T-helper 22 cell (primary cell): ENCODE measurements around the gene ANO5.
"Not testable (repeated sequence)": the region's sequence is repeated elsewhere in the genome, so short reads cannot be mapped to it uniquely, and the experiment has no call there.

Experiments used
- DNase-seq: peaks from one replicate; pipeline ENCODE4 v3.0.0-alpha.2; 2020; ENCODE audit warnings: low read depth

The ANO5 gene

DNA sequence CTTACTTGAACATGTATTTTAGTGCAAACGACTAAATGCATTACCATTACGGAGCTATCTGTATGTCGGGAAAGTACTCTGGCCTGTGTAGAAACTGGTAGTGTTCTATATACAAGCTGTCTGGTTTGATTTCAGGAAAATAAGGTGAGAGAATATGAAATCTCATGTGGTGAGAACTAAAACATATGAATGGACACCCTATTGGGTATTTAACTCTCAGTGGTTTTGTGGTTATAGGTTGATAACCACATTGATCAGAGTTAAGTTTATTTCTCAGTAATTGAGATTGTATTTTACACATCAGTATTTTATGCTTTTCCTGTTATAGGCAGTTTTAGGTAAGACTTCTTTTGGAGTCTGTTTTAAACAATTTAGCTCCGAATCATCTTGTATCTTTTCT lies 10.4 kb downstream of the ANO5 start:
- DNase-seq, result no peak

DNA sequence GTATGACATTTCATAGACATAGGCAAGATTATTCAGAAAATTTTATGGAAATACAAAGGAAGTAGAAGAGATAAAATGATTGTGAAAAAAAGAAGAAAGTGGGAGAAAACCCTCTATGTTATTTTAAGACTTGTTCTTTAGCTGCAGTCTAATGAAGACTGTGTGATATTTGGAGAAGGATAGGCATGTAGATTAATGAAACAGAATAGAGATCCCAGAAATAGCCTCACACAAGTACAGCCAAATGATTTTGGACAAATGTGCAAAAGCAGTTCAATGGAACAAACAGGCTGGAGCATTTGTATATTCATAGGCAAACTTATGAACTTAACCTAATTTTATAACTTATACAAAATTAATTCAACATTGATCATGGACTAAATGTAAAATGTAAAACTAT lies 14.3 kb downstream of the ANO5 start:
- no peak for DNase-seq

DNA sequence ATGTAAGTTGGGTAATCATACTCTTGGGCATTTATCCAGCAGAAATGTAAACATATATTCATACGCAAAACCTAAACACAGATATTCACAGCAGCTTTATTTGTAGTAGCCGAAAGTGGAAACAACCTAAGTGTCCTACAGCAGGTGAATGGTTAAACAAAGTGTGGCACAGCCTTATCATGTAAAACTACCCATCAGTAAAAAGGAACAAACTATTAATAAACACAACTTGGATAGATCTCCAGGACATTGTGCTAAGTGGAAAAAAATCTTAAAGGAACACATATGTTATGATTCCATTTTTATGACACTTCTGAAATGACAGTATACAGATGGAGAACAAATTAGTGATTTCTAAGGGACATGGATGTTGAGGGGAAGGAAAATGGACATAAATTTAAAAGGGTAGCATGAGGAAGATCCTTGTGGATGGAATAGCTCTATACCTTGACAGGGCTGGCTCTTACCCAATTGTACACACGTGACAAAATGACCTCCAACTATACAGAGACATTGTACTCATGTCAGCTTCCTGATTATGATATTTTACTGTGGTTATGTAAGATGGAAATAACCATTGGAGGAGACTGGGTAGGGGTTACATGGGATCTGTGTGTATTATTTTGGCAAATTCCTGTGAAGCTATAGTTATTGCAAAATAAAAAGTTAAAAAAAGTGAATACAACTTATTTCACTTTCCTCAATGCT lies 15.4 kb downstream of the ANO5 start:
- no peak for DNase-seq

DNA sequence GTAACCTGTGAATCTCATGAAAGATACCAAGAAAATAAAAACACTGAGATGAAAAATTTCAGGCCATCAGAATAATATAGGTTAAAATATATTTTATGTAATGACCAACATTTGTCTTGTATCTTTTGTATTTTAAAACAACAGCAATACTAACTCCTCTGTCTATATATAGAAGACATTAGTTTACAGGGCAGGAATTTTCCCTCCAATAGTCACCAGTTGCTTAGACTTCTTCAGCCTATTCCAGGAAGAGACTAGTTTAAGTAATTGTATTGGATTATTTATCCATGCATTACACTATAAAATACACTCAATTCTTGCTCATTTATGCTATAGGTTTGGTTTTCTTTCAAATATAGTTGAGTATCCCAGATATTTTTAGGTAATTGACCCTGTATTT lies 24.1 kb downstream of the ANO5 start:
- DNase-seq, result no peak

DNA sequence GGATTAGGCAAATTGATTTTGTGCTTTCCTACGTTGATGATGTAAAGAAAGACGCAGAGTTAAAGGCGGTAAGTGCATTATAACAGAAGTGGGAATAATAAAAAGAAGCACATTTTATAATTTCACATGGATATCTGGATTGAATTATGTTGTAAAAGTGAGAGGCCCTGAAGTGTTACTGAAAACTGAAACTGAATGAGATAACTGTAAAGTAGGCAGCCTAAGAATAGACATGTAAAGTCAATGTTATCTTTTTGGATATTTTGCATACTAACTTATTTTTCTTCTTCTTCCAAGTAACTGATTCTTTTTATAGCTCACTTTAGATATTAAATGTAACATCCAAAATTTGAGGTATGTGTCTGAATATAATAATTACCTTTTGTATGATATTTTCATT lies 28.3 kb downstream of the ANO5 start:
- DNase-seq, result no peak

DNA sequence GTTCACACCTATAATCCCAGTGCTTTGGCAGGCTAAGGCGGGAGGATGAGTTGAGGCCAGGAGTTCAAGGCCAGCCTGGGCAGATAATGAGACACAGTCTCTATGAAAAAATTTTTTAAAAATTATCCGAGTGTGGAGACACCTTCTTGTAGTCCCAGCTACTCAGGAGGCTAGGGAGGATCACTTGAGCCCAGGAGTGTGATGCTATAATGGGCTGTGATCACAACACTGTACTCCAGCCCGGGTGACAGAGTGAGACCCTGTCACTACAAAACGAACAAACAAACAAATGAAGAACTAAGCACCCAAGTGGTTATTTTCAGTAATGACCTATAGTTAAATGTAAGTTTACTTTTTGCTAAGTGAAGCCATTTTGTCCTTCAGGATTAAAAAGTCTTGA lies 32.3 kb downstream of the ANO5 start:
- DNase-seq, result no peak

DNA sequence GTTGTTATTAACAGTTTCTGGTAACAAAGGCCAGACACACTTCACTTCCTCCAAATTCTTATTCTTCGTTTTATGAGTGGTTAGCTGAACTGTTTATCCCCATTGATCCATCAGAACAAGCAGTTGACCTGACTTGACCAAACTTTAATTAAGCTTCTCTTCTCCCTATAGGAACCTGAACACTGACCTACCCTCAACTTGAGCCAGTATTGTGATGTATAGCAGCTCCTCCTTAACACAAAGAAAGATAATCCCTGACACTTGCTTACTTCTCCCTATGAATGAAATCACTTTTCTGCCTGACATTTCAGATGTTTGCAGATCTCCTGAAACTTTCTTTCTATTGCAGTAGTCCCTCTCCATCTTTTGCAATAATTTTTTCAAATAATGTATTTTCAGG lies 41.9 kb downstream of the ANO5 start:
- no peak for DNase-seq

DNA sequence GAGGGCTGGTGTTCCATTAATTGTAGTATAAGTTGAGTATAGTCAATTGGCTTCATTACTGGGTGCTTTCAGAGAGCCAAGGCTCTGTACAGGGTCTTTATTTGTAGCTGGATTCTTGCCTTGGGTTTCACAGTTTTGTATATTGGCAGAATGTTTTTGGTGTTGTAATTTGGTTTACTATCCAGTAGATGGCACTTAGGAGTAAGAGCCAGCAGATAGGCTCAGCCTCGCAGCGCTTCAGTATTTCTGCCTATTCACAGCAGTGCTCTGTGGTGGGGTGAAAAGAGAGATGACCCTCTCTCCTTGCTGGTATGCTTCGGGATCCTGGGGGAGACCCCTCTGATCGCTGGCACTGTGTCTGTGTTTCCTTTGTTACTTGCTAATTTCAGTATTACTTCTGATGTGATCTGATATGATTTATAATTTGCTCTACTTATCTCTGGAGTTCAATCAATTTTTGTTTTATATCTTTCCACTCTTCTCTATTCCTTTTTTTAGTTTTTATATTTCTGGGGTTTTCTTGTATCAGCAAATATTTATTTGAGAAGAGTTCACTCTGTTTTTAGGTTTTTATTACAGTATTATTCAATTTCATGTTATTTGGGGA lies 52.2 kb downstream of the ANO5 start:
- DNase-seq, result no peak

DNA sequence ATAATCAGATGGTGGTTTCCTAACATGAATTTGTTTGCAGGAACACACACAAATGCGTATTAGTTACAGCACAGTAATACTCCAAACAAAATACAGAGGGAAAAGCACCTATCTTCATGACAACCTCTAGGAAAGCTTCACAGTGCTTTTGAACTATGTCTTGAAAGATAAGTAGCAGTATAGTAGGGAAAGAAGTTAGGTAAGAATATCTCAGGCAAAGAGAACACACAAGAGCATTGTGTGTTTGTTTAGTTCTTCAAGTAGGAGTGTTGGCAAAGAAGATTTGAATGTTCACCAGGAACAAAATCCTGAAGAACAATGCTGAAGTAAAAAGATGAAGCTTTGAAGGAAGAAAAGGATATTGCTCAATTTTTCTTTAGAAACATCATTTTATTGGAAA lies 54.1 kb downstream of the ANO5 start:
- no peak for DNase-seq

DNA sequence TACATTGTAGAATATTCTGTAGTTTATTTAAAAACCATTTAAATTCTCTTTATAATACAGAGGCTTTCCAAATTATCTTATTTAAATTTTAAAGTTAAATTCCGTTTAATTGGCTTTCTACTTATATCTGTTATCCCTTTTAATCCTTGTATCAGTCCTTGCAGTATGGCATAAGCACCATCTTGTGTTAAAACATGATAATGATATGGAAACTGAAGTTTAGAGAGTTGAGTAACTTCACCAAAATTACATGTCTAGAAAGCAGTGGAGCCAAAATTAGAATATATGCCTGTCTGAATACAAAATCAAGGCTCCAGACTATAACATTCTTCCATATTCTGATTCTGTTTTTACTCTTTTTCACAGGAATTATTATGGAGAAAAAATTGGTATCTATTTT lies 57.0 kb downstream of the ANO5 start:
- no peak for DNase-seq

DNA sequence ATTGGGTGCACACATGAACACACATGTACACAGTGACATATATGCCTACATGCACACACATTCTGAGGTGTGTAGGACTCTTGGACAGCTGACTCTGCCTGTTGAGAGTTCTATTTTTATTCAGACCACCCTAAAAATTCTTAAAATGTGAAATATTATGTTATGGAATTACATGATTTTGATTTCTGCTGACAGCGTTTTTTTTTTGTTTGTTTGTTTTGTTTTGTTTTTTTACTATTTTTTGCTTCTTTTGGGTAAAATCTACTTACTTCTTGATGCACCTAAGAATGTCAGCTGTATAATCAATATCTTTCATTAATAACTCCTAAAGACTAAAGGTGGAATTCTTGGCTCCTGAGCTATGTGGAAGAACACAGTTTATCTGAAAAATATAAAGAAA lies 64.0 kb downstream of the ANO5 start:
- no peak for DNase-seq

DNA sequence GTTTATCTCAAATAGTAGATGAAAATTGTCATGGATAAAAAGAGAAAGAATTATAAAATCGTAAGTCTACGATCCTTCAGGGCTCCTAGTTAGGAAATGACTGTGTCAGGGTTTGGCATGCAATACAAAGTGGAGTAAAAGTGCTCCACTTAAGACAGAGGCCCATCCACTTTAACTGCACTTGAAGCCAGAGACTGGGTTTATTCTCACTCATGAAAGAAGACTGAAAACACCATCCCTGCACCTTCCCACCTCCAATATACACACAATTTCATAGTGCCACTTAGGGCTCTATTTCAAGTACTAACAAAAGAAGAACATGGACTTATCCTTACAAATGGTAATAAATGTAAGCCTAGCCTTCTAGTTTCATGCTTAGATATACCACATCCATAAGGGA lies 70.7 kb downstream of the ANO5 start:
- no peak for DNase-seq

DNA sequence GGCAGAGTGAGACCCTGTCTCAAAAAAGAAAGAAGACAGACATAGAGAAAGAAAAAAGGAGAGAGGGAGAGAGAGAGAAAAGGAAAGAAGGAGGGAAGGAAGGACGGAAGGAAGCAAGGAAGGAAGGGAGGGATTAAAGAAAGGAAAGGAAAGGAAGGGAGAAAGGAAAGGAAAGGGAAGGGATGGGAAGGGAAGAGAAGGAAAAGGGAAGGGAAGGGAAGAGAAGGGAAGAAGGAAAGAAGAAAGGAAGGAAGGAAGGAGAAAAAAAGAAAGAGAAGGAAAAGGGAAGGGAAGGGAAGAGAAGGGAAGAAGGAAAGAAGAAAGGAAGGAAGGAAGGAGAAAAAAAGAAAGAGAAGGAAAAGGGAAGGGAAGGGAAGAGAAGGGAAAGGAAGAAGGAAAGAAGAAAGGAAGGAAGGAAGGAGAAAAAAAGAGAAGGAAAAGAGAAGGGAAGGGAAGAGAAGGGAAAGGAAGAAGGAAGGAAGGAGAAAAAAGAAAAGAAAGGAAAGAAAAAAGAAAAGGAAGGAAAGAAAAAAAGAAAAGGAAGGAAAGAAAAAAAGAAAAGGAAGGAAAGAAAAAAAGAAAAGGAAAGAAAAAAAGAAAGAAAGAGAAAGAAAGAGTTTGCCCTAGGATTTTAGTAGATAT lies 76.2 kb downstream of the ANO5 start:
- not testable (repeated sequence) for DNase-seq

DNA sequence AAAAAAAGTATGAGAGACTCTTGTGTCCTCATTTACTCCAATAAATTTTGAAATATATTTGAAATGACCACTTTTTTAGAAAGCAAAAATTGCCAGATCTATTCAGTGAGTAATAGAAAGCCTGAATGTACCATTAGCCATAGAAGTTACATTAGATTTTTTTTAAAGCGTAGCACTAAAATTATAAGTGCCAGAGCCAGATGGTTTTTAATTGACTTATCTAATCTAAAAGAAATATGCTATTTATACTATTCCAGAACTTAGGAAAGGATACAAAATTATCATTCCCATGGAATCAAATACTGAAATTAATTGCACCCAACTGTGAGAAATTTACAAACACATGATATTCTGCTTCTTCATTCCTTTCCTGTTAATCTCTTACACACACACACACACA lies 80.9 kb downstream of the ANO5 start:
- no peak for DNase-seq

DNA sequence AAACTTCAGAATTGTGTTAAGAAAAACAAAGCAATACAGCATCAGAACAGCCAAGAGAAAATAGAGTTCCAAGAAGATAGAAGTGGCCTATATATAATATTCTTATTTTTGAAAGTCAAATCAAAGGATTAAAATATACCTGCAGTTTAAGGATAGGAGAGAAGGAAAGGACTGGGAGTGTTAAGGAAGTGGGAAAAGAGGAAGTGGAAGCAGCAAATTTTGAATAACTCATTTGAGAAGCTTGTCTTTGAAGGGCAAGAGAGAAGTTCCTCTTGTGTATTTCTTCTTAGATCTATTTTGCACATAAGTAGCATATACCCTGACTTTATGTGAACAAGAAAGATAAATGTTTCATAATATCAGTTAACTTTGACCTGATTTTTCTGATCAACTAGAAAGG lies 82.7 kb downstream of the ANO5 start:
- DNase-seq, result no peak

DNA sequence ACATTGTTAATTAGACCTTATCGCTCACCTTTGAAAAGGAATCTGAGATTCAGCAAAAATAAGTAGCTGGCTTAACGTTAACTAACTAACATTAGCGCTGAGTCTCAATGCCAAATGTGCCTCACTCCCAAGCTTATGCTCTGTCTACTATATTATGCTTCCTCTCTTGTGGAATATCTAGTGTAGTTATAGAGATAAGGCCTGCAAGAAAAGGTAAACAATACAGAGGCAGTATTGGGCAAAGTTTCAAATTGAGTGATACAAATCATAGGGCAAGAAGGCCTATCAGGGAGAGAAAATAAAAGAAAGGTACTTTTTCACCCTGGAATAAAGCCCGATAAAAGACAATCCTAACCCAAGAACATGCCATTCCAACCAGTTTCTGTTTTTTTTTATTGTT lies 83.7 kb downstream of the ANO5 start:
- DNase-seq, result no peak

DNA sequence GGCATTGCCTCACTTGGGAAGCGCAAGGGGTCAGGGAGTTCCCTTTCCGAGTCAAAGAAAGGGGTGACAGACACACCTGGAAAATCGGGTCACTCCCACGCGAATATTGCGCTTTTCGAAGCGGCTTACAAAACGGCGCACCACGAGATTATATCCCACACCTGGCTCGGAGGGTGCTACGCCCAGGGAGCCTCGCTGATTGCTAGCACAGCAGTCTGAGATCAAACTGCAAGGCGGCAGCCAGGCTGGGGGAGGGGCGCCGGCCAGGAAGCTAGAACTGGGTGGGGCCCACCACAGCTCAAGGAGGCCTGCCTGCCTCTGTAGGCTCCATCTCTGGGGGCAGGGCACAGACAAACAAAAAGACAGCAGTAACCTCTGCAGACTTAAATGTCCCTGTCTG lies 92.1 kb downstream of the ANO5 start:
- DNase-seq, result not testable (repeated sequence)

DNA sequence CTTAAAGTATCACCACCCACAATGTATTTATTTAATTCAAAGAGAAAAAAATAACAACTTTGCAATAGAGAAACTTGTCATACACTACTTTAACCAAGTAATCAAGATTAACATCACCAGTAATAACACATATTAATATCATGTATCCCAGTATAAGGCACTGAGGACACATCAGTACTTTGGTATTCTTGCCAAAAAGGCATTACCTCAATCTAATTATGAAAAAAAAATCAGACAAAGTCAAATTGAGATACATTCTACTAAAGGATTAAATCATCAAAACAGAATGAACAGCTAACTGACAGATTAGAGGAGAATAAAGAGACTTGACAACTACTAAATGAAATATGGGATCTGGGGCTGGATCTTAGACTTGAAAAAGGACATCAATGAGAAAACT lies 109.5 kb downstream of the ANO5 start:
- DNase-seq, result no peak

DNA sequence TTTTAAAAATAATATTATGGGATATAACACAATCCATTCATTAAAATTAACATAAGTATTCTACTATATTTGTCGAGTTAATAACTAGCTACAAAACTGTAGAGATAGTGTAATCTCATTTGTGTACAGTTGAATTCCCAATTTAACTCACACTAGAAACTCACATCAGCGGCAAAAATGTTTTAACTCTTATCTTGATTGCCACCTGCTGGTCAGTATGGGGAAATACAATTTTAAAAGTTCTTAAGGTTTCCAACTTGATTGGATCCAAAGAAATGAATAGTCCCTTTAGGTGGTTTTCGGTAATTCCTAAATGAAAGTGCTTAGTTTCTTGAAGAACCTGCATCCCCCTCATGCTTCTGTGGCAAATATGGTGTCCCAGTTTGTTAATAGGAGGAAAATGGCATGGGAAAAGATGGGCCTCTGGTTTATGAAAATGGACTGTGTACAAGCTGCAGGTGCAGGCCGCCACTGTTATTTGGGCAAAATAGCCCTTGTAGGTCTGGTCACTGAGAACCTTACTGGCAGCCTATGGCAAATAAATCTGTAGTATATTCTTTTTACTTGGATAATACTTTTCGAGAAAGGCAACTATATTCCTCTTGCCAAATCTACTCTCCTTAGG lies 111.6 kb downstream of the ANO5 start:
- DNase-seq, result no peak

DNA sequence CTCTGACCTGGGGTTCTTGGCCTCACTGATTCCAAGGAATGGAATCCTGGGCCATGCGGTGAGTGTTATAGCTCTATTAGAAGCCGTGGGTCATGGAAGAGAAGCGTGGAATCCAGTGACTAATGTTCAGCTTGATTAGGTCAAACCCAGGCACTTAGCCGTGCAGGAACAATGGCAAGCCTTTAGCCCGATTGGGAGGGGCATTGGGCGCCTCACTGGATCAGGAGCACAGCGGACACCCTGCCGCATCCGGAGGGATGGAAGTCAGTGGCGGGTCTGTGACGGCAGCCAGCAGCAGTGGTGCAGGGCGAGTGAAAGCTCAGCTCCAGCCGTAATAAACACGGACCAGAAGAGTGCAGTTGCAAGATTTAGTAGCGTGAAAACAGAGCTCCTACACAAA lies 124.8 kb downstream of the ANO5 start:
- DNase-seq, result no peak

DNA sequence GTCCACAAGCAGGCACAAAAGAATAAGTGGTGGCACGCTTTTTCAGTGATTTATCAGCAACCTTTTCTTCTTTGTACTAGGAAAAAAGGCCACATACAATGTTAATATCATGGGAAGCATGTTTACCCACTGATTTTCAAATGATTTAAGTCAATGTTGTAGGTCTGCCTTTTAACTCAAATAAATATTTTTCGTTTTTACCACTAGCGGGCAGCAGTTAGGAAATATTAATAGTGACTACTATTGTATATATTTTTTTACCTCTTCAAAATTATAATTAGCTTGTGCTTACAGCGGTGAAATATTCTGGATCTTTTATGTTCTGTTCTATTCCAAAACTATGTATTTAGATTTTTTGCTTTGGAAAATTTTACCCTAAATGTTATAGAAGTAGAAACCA lies 138.9 kb downstream of the ANO5 start:
- no peak for DNase-seq
